Raji (cell line): ENCODE measurements around the gene TBC1D1.

Experiments
- POLR2A ChIP-seq: IDR thresholded peaks from 2 replicates; pipeline ENCODE4 v1.6.1; 2011; ENCODE audit warnings: low read depth, low read length, control low read depth; ENCODE audit not compliant: insufficient read depth

TBC1D1 gene

DNA sequence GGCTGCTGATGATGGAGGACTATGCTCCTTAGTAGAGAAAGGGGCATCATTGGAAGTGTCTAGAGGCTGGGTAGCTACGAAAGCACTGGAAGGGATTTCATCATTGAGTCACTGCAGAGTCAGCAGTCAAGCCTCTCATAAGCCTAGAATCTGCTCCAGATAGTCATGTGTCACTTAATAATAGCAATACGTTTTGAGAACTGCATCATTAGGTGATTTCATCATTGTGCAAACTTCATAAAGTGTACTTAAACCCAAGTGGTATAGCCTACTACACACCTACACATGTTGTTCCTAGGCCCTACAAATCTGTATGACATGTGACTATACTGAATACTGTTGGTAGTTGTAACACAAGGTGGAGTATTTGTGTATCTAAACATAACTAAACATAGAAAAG, 234.9 kb downstream of the TBC1D1 start:
- no peak for TF ChIP-seq POLR2A

DNA sequence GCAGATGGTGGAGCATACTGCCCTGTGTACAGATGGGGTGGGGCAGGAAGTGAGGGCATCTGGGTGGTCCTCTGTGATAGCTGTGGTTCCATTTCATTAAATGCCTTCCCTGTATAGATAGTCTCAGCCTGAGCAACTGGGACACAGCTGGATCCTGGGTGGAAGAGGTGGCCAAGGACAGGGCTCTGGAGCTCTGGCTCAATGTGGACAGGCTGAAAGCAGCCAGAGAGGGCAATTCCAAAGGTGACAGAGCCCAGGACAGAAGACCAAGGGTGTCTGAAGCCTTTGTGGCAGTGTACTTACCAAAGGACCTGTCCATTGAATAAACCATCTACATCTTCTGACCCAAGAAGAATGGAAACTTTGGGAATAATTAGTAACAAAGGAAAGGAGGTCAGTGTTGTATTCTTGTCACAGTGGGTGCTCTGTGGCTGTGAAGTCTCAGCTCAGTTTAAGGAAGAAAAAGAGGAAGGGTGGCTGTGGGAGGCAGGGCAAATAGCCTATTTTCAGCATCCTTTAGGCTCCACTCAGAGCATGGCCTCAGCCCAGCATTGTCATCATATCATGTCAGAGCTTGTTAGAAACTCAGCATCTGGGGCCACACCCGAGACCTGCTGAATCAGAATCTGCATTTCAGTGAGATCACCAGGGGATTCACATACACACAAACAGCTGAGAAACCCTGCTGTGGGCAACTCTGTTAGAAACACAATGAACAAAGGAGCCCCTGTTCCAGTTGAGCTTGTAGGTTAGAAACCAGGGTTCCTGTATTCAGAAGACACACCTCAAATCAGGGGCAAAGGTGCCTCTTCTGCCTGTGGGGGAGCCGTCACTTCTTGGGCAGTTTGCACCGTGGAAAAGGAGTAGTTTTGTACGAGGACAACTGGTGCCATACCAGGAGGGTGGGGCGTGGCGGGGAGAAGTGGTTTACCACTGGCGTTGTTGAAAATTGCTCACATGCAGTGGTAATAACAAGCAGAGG, 237.9 kb downstream of the TBC1D1 start:
- no peak for TF ChIP-seq POLR2A

DNA sequence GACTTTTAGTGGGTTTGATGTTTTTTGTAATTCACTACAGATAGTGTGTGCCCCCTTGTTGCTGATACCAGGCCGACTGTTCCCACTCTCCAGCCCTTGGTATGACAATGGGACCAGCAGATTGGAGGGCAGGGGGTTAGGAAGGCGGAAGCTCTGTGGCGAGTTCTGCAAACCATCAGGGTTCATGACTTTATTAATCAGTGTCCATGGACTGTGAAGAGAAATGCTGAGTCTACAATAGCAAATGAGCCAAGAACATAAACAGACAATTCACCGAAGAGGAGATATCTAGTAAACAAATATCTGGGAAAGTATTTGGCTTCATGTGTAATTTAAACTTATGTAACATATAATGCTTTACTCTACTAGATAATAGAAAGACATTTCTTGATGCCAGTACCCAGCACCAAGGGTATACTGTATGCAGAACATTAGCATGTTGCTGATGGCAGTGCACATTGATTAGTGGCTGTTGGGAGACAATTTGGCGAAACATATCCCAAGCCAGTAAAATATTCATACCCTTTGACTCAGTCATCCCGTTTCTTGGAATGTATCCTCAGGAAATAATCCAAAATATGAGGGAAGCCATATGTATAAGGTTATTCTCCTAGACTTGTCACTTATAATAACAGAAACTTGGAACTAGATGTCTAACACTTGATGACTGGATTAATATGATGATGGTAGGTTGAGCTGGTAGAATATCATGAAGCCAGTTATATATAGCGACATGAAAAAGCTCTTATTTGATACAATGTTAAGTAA, 238.8 kb downstream of the TBC1D1 start:
- no peak for TF ChIP-seq POLR2A

DNA sequence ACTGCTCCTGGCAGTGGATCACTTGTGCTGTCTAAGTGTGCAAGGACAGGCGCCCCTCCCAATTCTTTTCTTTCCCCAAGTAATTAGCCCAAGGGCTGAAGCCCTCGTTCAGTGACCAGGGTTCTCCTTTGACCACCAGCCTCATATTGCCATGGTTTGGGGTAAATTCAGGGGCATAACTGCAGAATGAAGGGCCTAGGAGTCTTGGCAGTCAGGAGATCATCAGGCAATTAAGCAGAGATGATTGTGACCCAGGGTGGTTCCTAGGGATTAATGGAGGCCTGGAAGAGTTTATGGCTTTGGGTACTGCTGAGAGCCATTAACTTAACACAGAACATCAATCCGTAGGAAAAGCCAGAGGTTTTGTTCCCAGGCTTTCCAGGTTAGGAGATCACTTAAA, 240.0 kb downstream of the TBC1D1 start:
- TF ChIP-seq POLR2A: no peak

DNA sequence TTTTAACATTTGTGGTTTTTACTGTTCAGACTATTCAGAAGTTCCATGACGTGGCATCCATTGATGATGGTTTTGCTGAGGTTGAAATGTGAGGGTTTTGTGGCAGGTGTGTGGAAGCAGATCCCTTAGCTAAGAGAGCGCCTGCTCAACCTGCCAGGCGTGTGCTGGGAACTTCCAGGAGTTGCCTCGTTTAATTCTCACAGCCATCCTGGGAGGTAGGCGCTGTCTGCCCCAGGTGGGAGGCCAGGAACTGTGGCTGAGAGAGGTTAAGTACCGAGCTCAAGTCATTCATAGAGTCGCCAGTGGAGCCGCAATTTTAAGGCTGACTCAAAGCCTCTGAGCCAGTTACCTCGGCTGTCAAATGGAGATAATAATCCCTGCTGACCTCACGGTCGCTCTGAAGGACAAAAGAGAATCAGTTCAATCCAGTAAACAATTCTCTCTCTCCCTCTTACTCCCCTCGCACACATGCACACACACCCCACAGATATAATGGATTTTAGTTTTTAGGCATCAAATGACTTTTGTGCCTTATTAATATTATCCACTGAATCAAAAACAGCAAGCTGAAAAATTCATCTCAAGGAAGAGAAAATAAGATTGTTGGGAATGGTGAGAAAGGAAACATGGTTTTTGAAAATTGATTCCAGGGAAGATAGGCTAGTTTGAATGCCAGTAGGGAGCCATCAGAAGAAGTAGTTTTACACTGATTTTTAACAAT, 240.6 kb downstream of the TBC1D1 start:
- no peak for TF ChIP-seq POLR2A

DNA sequence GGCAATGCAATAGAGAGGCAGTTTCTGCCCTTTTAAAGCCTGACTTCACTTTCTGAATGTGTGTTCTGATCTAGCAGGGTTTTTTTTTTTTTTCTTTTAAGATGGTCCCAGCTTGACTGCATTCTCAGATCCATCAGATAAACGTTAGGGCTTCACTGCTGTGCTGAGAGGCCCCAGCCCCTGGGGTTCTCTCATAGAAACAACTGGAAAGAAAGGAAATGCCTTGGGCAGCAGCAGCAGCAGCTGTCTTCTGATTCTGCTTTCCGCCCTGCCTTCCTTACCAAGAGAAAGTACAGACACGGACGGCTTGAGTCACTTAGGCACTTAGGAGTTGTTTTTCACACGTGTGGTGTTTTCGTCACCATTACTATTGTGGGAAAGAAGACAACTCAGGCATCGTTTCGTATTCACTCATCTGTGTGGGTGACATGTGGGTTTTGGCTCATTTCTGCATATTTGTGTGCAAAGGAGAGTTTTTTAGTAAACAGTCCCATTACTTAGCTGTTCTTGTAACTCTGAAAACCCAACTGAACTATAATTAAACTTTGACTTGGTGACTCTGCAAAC, 241.3 kb downstream of the TBC1D1 start:
- no peak for TF ChIP-seq POLR2A

DNA sequence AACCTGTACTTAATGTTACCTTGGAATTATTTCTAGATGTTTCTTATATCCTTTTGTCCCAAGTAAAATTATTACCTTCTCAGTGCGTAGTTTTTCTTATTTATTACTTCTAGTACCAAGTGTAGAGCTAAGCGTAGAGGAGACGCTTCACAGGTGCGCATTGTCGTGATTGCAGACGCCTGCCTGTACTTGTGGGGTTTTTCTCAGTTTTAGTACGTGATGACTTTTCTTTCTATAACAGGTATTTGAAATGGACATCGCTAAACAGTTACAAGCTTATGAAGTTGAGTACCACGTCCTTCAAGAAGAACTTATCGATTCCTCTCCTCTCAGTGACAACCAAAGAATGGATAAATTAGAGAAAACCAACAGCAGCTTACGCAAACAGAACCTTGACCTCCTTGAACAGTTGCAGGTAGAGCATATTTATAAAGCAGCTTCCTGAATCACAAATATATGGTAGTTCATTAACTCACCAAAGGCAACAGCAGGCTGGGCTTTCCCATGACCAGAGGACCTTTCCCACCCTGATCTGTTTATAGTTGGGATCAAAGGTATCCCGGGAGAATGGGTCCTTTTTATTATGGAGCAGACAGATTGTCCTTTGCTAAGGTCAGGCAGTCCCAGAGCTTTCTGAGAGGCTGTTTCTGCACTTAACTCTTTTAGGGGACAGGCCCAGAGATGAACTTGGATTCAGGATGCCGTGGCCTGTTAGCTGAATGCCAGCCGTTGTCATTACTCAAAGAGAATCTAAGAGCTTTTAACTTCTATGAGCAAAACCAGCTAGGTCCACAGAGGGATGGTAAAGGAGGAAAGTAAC, 242.2 kb downstream of the TBC1D1 start:
- TF ChIP-seq POLR2A: no peak

DNA sequence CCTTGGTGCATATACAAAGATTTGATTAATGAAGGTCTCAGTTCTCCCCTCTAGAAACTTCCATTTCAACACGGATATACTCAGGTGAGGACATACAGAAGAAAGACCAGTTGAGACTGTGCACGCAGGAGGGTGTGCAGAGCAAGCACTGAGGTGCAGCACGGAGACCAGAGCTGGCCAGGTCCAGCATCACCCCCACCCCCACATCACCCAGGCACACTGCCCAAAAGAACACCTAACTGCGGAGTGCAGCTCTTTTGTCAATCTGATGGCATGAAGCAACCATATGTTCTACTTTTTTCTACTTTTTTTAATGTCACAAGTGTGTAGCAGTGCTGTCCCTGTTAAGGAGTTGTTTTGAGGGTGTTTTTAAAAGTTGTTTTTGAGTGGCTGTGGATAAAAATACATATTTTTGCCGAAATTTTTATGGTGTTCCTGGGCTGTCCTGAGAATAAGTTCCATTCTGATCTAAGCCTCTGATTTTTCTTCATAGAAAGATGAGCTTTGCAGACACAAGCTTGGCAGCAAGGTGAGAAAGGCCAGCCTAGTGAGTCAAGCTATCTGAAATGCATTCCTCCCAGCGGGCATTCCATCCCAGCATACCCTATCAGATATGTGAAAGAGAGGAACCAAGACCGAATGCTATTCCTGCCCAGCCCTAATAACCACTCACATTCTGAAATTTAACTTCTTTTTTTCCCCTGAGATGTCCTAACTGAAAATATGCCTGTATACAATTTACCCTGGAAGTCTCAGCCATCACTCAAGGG, 243.0 kb downstream of the TBC1D1 start:
- no peak for TF ChIP-seq POLR2A

DNA sequence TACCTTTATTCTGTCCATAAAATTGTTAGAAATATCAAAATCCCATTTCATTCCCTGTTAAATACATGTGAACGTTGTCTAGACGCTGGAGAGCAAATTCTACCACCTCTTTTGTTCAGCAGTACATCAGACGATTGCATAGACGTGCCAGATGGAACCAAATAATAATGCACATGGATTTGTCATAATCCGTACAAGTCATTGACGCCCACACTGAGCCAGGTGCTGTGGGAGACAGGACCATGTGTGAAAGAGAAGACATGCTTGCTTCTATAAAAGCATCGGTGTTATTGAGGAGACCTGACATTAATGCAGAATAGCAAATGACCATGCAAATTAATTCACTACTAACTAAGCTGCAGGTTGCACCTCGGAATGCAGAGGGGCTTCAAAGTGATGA, 244.3 kb downstream of the TBC1D1 start:
- no peak for TF ChIP-seq POLR2A

DNA sequence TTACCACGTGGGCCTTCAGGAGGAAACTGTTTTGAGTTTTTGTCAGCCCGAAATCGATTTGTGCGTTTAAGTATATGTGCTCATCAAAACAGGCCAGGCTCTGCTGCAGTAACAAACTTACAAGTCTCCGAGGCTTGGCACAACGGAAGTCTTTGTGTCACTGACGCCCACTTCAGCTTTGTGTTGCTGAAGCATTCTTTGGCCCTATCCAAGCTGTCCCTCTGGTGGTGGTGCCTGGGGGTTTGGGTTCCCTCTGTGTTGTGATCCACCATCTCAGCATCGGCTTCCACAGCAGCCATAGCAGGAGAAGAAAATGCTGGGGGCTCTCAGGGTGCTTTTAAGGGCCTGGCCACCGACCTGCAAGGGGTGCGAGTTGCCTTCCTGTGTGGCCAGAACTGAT, 245.7 kb downstream of the TBC1D1 start:
- no peak for TF ChIP-seq POLR2A

DNA sequence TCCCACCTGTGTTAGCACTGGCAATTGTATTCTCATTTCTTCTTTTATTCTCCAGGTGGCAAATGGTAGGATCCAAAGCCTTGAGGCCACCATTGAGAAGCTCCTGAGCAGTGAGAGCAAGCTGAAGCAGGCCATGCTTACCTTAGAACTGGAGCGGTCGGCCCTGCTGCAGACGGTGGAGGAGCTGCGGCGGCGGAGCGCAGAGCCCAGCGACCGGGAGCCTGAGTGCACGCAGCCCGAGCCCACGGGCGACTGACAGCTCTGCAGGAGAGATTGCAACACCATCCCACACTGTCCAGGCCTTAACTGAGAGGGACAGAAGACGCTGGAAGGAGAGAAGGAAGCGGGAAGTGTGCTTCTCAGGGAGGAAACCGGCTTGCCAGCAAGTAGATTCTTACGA, 246.2 kb downstream of the TBC1D1 start:
- no peak for TF ChIP-seq POLR2A

DNA sequence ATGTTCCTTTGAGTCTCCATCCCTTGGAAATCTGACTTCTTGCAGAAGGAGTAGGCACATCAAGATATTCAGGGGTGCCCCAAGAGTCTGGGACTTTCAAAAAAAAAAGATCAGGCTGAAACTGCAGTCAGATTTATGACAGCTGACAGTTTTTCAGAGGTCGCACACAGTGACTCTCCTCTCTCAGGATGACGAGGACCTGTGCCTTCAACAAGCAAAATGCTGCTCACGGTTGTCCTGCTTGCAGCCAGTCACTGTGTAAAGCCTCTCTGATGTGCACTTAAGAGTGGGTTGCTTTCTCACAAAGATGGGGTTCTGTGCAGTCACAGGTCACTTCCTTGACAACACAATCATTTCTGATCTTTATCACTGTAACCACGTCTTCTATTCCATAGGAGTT, 247.5 kb downstream of the TBC1D1 start:
- no peak for TF ChIP-seq POLR2A

DNA sequence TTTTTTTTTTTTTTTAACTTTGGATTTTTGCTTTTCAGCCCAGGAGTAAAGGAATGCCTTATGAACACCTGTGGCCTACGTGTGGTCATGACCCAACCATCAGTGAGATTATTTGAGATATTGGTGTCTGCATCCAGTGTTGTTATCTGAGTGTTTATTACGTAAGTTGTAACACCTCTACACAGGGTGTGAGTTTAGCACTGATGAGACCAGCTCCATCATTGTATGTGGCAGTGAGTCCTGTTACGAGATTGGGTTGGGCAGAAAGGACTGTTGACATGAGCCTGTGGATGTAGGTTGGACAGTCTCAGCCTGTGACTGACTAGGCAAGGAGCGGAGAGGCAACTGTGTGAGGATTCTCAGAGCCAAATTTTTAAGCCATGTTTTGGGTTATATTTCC, 248.3 kb downstream of the TBC1D1 start:
- no peak for TF ChIP-seq POLR2A
